HG03342 (cell line): ENCODE data around the gene PCDHGA12.

Source experiments
- ATAC-seq: cut with Tn5 transposase; IDR thresholded peaks from one replicate; pipeline ENCODE4 v1.9.1; 2021; ENCODE audit warnings: mild to moderate bottlenecking, moderate library complexity; ENCODE audit not compliant: unreplicated experiment

PCDHGA12 gene

DNA sequence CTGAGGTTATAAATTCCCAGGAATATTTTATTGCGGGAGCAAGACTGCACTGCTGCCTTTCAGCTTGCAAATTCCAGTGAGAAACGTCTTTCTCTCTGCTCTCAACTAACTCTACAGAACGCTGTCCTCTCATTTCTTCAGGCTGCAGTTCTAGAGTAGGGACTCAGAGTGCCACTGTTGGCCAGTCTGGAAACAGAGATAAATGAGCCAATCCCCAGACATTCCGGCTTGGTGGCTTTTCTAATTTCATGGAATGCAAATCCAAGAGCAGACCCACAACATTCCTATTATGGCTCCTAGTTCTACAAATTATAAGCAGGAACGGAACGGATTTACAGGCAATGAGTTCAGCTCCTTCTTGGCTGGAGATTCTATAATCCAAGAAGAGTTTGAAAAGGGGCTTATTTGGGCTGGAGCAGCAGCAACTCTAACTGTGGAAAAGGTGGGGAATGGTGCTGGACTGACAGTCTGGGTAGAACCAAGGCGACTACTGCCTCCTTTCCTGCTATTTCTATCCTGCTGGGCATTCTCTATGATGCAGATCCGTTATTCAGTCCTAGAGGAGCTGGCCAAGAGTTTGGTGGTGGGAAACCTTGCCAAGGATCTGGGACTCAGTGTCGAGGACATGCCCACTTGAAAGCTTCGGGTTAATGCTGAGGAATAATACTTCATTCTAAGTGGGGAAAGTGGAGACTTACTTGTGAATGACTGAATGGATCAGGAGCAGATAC is 9.3 kb downstream of the PCDHGA12 start:
- ATAC-seq = no peak

DNA sequence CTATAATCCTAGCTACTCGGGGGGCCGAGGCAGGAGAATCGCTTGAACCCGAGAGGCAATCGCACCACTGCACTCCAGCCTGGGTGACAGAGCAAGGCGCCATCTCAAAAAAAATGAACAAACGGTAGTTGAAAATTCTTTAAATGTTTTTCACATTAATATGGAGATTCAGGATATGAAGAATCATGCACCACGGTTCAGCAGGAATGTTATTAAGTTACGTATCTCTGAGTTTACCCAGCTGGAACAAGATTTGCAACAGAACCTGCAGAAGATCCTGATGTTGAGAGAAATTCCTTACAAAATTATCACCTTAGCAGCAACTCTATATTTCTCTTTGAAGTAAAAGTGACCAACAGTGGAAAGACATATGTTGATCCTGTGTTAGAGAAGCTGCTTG is 10.0 kb downstream of the PCDHGA12 start:
- no peak for ATAC-seq

DNA sequence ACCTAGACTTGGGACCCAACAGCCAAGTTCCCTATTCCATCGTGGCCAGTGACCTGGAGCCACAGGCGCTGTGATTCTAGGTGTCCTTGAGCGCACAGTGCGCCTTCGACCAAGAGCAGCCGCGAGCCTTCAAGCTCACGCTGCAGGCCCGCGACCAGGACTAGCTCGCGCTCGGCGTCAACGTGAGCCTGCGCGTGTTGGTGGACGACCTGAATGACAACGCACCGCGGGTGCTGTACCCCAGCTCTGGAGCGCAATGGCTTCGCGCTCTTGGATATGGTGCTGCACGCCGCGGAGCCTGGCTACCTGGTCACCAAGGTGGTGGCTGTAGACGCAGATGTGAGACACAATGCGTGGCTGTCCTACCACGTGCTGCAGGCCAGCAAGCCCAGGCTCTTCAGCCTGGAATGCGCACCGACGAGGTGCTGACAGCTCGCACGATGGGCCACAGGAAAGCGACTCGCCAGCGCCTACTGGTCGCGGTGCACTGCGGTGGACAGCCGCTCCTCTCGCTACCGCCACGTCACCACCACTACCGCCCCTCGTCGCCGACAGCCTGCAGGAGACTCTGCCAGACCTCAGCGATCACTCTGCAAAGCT is 11.4 kb downstream of the PCDHGA12 start:
- ATAC-seq = no peak

DNA sequence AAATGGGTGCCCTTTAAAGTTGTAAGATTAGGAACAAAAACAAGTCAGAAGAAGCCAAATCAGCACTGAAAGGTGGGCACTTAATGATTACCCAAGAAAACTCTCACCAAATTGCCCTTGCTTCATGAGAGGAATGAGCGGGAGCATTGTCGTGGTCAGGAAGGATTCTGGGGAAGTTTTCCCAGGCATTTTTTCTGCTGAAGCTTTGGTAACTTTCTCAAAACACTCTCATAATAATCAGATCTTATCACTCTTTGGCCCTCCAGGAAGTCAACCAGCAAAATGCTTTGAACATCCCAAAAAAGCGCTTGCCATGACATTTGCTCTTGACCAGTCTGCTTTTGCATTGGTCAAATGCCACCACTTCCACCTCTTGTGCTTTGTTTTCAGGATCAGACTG is 35.0 kb downstream of the PCDHGA12 start:
- ATAC-seq = no peak

DNA sequence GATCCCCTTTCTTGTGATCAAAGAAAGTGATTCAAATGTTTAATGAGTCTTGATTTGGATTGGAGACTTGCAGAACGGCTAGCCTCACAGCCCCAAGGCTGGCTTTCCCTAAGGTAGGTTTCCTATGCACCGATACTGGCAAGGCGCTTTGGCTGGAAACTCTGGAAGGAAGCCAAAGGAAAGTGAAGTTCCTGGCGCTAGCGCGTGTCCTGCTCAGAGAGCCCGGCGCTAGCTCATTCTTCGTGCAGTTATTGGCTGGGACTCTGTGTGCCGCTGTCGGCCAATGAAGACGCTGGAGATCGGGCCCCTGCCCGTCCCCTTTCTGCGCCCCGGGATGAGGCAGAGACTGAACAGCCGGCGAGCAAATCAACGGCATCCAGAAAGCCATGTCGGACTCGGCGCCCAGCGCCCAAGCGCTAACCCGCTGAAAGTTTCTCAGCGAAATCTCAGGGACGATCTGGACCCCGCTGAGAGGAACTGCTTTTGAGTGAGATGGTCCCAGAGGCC is 45.4 kb downstream of the PCDHGA12 start, which contains the start of gene PCDHGC3:
Gene PCDHGC3, plus strand, starts transcription at position 342 of the 507 bp plus-strand sequence. Its CDS starts 151 bp downstream, at position 493.
- peak; percentile 98 for ATAC-seq

DNA sequence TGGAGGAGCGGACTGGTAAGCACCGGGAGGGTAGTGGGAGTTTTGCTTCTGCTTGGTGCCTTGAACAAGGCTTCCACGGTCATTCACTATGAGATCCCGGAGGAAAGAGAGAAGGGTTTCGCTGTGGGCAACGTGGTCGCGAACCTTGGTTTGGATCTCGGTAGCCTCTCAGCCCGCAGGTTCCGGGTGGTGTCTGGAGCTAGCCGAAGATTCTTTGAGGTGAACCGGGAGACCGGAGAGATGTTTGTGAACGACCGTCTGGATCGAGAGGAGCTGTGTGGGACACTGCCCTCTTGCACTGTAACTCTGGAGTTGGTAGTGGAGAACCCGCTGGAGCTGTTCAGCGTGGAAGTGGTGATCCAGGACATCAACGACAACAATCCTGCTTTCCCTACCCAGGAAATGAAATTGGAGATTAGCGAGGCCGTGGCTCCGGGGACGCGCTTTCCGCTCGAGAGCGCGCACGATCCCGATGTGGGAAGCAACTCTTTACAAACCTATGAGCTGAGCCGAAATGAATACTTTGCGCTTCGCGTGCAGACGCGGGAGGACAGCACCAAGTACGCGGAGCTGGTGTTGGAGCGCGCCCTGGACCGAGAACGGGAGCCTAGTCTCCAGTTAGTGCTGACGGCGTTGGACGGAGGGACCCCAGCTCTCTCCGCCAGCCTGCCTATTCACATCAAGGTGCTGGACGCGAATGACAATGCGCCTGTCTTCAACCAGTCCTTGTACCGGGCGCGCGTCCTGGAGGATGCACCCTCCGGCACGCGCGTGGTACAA is 46.0 kb downstream of the PCDHGA12 start:
- ATAC-seq = peak; percentile 25

DNA sequence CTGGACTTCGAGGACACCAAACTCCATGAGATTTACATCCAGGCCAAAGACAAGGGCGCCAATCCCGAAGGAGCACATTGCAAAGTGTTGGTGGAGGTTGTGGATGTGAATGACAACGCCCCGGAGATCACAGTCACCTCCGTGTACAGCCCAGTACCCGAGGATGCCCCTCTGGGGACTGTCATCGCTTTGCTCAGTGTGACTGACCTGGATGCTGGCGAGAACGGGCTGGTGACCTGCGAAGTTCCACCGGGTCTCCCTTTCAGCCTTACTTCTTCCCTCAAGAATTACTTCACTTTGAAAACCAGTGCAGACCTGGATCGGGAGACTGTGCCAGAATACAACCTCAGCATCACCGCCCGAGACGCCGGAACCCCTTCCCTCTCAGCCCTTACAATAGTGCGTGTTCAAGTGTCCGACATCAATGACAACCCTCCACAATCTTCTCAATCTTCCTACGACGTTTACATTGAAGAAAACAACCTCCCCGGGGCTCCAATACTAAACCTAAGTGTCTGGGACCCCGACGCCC is 46.8 kb downstream of the PCDHGA12 start:
- ATAC-seq = no peak

DNA sequence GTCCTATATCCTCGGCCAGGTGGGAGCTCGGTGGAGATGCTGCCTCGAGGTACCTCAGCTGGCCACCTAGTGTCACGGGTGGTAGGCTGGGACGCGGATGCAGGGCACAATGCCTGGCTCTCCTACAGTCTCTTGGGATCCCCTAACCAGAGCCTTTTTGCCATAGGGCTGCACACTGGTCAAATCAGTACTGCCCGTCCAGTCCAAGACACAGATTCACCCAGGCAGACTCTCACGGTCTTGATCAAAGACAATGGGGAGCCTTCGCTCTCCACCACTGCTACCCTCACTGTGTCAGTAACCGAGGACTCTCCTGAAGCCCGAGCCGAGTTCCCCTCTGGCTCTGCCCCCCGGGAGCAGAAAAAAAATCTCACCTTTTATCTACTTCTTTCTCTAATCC is 47.5 kb downstream of the PCDHGA12 start:
- ATAC-seq = no peak

DNA sequence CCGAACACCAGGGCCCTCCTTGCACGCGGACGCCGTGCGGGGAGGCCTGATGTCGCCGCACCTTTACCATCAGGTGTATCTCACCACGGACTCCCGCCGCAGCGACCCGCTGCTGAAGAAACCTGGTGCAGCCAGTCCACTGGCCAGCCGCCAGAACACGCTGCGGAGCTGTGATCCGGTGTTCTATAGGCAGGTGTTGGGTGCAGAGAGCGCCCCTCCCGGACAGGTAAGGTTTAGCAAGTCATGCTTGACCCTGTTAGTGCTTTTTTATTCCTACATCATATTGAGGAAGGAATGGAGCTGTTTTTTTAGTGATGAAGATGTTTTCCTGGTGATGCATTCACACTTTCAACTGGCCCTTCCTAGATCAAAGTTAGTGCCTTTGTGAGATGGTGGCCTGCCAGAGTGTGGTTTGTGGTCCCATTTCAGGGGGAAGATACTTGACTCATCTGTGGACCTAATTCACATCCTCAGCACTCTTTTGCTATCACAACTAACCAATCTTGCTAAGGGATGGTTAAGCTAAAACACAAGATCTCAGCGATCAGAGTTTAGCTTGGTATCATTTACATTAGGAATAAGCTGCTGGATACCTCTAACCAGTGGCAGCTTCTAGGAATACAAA is 48.1 kb downstream of the PCDHGA12 start:
- ATAC-seq = no peak

DNA sequence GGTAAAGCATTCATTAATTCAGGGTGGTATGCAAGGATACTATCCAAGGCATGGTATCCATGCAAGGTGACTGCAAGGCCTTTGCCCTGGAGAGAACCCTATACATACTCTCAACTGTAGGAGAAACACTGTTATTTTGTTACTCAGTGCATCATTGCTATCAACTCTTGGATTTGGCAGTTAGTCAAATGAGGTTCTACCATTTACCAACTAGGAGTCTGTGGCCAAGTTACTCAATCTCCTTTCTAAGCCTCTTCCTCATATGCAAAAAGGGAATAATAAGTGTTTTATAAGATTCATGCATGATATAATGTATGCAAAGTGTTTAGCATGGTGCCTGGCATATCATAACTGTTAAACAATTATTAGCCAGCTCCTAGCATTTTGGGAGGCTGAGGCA is 49.5 kb downstream of the PCDHGA12 start:
- no peak for ATAC-seq
